WTC11 (cell line): ENCODE results near the gene LRRC28. TPM values are rescaled to one million over a fixed set of nuclear protein-coding genes. Genes with fewer than 3 reads are reported as not detected.

ENCODE experiments used
- ATAC-seq: fragments of 200-7000 bp; cut with Tn5 transposase; 2 replicates; pipeline ENCODE4 v1.10.0; 2021; ENCODE audit warnings: mild to moderate bottlenecking, moderate library complexity
- CTCF ChIA-PET: fragments of 300-600 bp; sonication (Branson Sonifier 250); formaldehyde crosslinking; loops from one replicate; lab custom pipeline; 2021; ENCODE audit warnings: antibody characterized with exemption; lab: Charles Lee
- POLR2A ChIA-PET: fragments of 350-600 bp; sonication (Branson Sonifier 250); formaldehyde crosslinking; loops from one replicate; lab custom pipeline; 2021; ENCODE audit warnings: antibody characterized with exemption; lab: Charles Lee
- DNase-seq: peaks from one replicate; pipeline ENCODE4 v3.0.0; 2021; ENCODE audit warnings: low spot score
- H3K27ac Mint-ChIP-seq: 2 replicates; pipeline ENCODE4 v1.8.0; 2021; ENCODE audit warnings: mixed read lengths
- H3K27me3 Mint-ChIP-seq: 2 replicates; pipeline ENCODE4 v1.8.0; 2021; ENCODE audit warnings: low read depth, mild to moderate bottlenecking, moderate library complexity, mixed read lengths
- H3K36me3 Mint-ChIP-seq: 2 replicates; pipeline ENCODE4 v1.8.0; 2021; ENCODE audit warnings: mixed read lengths
- H3K4me1 Mint-ChIP-seq: 2 replicates; pipeline ENCODE4 v1.8.0; 2022; ENCODE audit warnings: mixed read lengths
- H3K4me3 Mint-ChIP-seq: 2 replicates; pipeline ENCODE4 v1.8.0; 2021; ENCODE audit warnings: mild to moderate bottlenecking, moderate library complexity, mixed read lengths
- H3K9me3 Mint-ChIP-seq: 2 replicates; pipeline ENCODE4 v1.8.0; 2021; ENCODE audit warnings: mixed read lengths
- ATF6 ChIP-seq: sonication (generic); formaldehyde crosslinking; IDR thresholded peaks from 2 replicates; pipeline ENCODE4 v1.8.1; 2023; ENCODE audit warnings: mild to moderate bottlenecking, missing genetic modification reagents
- CBFB ChIP-seq: sonication (generic); formaldehyde crosslinking; IDR thresholded peaks from 2 replicates; pipeline ENCODE4 v1.8.1; 2022; ENCODE audit warnings: mild to moderate bottlenecking, low read depth, missing genetic modification reagents
- CDX4 ChIP-seq: fragments of 250-450 bp; sonication (Bioruptor Pico); IDR thresholded peaks from 2 replicates; pipeline ENCODE4 v1.9.0; 2021; ENCODE audit warnings: moderate library complexity, mild to moderate bottlenecking, inconsistent platforms, borderline replicate concordance
- FOXK1 ChIP-seq: sonication (generic); formaldehyde crosslinking; IDR thresholded peaks from 2 replicates; pipeline ENCODE4 v1.8.0; 2022; ENCODE audit warnings: mild to moderate bottlenecking, moderate library complexity, missing genetic modification reagents
- FOXP4 ChIP-seq: sonication (generic); formaldehyde crosslinking; IDR thresholded peaks from 2 replicates; pipeline ENCODE4 v1.8.0; 2022; ENCODE audit warnings: mild to moderate bottlenecking, missing genetic modification reagents
- KAT7 ChIP-seq: sonication (generic); formaldehyde crosslinking; IDR thresholded peaks from 2 replicates; pipeline ENCODE4 v1.8.1; 2023; ENCODE audit warnings: missing genetic modification reagents, mild to moderate bottlenecking, borderline replicate concordance
- NFYB ChIP-seq: sonication (generic); formaldehyde crosslinking; conservative IDR thresholded peaks from 2 replicates; pipeline ENCODE4 v1.8.0; 2022; ENCODE audit warnings: low read depth, missing genetic modification reagents
- NR2C2 ChIP-seq: sonication (generic); formaldehyde crosslinking; IDR thresholded peaks from 2 replicates; pipeline ENCODE4 v1.8.0; 2022; ENCODE audit warnings: mild to moderate bottlenecking, missing genetic modification reagents
- NR3C1 ChIP-seq: sonication (generic); formaldehyde crosslinking; conservative IDR thresholded peaks from 2 replicates; pipeline ENCODE4 v1.8.1; 2023; ENCODE audit warnings: low read depth, mild to moderate bottlenecking, missing genetic modification reagents
- RELA ChIP-seq: sonication (generic); formaldehyde crosslinking; IDR thresholded peaks from 2 replicates; pipeline ENCODE4 v1.8.1; 2022; ENCODE audit warnings: missing genetic modification reagents, mild to moderate bottlenecking, borderline replicate concordance
- SMAD4 ChIP-seq: sonication (generic); formaldehyde crosslinking; IDR thresholded peaks from 2 replicates; pipeline ENCODE4 v1.8.0; 2022; ENCODE audit warnings: mild to moderate bottlenecking, missing genetic modification reagents
- SOX15 ChIP-seq: fragments of 250-450 bp; sonication (Bioruptor Pico); IDR thresholded peaks from 2 replicates; pipeline ENCODE4 v1.9.0; 2021; ENCODE audit warnings: mild to moderate bottlenecking
- TEAD1 ChIP-seq: sonication (generic); formaldehyde crosslinking; IDR thresholded peaks from 2 replicates; pipeline ENCODE4 v1.8.0; 2022; ENCODE audit warnings: mild to moderate bottlenecking, missing genetic modification reagents
- ZBTB21 ChIP-seq: sonication (generic); formaldehyde crosslinking; IDR thresholded peaks from 2 replicates; pipeline ENCODE4 v1.8.1; 2023; ENCODE audit warnings: mild to moderate bottlenecking, missing genetic modification reagents, borderline replicate concordance
- ZNF219 ChIP-seq: sonication (generic); formaldehyde crosslinking; IDR thresholded peaks from 2 replicates; pipeline ENCODE4 v1.8.0; 2023; ENCODE audit warnings: missing genetic modification reagents, mild to moderate bottlenecking, borderline replicate concordance
- ZNF263 ChIP-seq: sonication (generic); formaldehyde crosslinking; IDR thresholded peaks from 2 replicates; pipeline ENCODE4 v1.8.1; 2022; ENCODE audit warnings: low read depth, mild to moderate bottlenecking, moderate library complexity, missing genetic modification reagents
- ZNF423 ChIP-seq: fragments of 250-450 bp; sonication (Bioruptor Pico); IDR thresholded peaks from 2 replicates; pipeline ENCODE4 v2.1.2; 2022; ENCODE audit warnings: mild to moderate bottlenecking, moderate library complexity
- ZSCAN18 ChIP-seq: fragments of 250-450 bp; sonication (Bioruptor Pico); IDR thresholded peaks from 2 replicates; pipeline ENCODE4 v2.1.2; 2022; ENCODE audit warnings: mild to moderate bottlenecking, moderate library complexity
- total RNA-seq: library from RNA; stranded (reverse); gene quantifications from 3 replicates; pipeline ENCODE4 v1.2.3, GENCODE V29; 2021

LRRC28 gene
- total RNA-seq, 1 experiment from 2014 or later: 18.4 TPM

DNA sequence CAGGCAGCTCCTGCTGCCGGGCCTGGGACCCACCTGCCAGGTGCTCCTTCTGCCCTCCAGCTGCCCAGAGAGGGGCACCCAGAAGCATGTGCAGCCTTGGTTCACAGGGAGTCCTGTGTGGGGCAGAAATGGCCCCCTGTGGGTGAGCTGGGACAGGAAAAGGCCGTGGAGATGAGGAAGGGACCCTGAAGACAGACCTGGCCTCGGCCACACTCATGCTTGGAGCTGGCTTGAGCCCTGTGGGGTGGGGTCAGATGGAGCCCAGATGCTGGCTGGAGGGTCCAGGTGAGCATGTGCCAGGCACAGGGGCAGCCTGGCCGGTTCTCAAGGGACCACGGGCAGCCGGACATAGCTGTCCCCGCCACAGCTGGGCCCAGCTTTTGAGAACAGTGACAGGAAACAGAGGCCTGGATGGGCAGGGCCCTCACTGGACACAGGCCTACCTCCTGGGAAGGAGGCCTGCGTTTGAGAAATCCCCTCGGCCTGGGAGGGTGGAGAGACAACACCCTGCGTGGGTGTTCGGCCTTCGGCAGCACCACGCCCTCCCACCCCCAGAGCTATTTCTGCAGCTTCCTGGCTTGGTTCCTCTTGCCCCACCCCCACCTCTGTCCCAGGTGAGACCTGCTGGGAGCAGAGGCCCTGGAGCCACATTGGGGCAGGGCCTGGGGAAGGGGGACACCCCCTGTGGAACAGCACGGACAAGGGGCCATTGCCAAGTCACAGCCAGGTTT, 181.9 kb downstream of the LRRC28 start:
- CTCF ChIA-PET: interaction anchor here (1.1 kb wide), 1 partner anchor 12 kb away, joined by 3 read pairs; no protein-coding TSS in a partner anchor
- H3K4me1 Mint-ChIP-seq: peaks cover 14% of the 10 kb centered on the region
- no peak; the same call in 1 of the 2 replicates for ATAC-seq
- TF ChIP-seq SOX15 (CRISPR knock-in tag) (no peak), SMAD4 (CRISPR knock-in tag) (no peak), TEAD1 (no peak), ZNF423 (CRISPR knock-in tag) (no peak), ZNF219 (no peak), ZSCAN18 (no peak), FOXK1 (CRISPR knock-in tag) (no peak), KAT7 (CRISPR knock-in tag) (no peak), CDX4 (CRISPR knock-in tag) (no peak), NFYB (CRISPR knock-in tag) (no peak), CBFB (no peak), NR2C2 (CRISPR knock-in tag) (no peak)
- TF ChIP-seq, all 79 proteins: peak for 0
- H3K36me3 Mint-ChIP-seq: no peaks in the 10 kb centered on the region
- H3K9me3 Mint-ChIP-seq: no peaks in the 10 kb centered on the region
- DNase-seq: no peak
- POLR2A ChIA-PET: no interaction called here
- no peak overlapping the region for H3K4me3 Mint-ChIP-seq
- H3K27me3 Mint-ChIP-seq: no peaks in the 10 kb centered on the region
- no peak overlapping the region for H3K27ac Mint-ChIP-seq

DNA sequence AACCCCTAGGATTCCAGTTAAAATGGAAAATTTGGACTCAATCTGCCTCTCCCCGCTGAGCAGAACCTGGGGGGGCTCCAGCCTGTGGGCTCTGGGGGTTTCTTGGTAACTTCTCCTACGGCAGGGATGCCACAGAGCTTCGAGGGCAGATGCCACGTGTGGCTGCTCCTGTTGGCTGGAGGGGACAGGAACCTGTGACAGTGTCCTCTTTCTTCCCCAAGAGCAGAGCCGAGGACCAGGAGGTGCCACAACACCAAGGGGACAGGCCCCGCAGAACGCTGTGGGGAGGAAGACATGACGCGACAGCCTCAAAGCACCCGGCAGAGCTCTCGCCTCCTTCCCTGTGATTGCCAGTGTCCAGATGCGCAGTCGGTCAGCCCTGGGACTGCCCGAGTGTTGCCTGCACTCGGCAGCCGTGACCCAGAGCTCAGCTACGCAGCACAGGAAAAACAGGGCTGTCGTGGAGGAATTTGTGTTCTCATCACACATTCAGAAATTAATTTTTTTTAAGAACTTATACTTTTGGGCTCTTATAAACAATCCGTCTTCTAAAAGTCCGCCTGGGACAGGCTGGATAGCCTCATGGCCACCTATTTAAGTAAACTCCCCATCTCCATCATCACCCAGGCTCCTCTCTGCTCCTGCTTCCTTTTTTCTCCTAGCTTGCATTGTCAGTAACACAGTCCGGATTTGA, 182.6 kb downstream of the LRRC28 start:
- Mint-ChIP-seq H3K4me1 (peaks cover 19% of the 10 kb centered on the region), H3K9me3 (no peaks in the 10 kb centered on the region), H3K27me3 (no peaks in the 10 kb centered on the region), H3K4me3 (no peak overlapping the region), H3K36me3 (no peaks in the 10 kb centered on the region), H3K27ac (no peak overlapping the region)
- ATAC-seq: no peak
- DNase-seq: no peak
- POLR2A ChIA-PET: no interaction called here
- CTCF ChIA-PET: no interaction called here
- TF ChIP-seq ATF6 (CRISPR knock-in tag) (no peak), FOXP4 (CRISPR knock-in tag) (no peak), ZNF263 (CRISPR knock-in tag) (no peak), RELA (CRISPR knock-in tag) (no peak), ZBTB21 (CRISPR knock-in tag) (no peak), NR3C1 (CRISPR knock-in tag) (no peak)
